Measurements from ENCODE around the gene MRPL39.

The MRPL39 gene

DNA sequence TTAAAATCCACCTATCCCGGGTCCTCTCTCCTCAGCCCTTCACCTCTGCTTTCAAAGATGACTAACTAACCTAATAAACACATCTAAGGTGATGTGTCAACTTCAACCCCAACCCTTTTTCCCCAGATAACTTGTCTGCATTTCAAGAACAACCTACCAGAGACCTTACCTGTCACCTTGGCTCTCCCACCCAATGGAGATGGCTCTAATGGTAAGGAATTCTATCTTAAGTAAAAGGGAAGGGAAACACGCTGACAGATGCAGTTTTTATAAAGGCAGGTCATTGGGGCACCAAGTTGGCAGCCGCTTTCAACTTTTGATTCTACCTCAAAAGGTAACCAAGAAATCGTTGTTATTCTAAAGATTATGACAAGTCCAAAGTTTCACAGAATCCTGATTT is 37.6 kb downstream of the MRPL39 start:
- DNase-seq (ENCODE audit: low read depth in 2 of 2, low spot score in 1 of 2): no peak

- DNase-seq (ENCODE audit: low read depth in 2 of 2, low spot score in 1 of 2): no peak
Observed at GRCh38 chr21:25569084-25569483, 38.2 kb downstream of the MRPL39 start.

- DNase-seq (ENCODE audit: low read depth in 2 of 2, low spot score in 1 of 2): no peak
Observed at GRCh38 chr21:25568246-25568645, 39.0 kb downstream of the MRPL39 start.

DNA sequence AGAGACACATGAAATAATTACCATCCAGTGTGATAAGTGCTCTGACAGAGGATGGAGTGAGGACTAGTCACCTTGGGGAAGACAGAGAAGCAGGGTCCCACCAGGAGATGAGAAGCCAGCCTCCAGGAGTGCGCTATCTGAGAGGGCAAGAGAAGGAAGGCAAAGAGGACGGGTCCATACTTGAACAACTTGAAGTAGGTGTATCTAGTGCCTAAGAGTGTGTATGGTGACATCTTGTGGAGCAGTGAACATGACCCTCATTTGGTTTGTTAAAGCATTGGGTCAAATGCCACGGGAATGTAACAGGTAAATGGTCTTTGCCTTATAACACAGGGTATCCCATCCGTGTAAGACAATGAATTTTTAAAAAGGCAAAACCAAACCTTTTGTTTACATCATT is 39.8 kb downstream of the MRPL39 start:
- DNase-seq (ENCODE audit: low read depth in 2 of 2, low spot score in 1 of 2): no peak

- no peak for DNase-seq (ENCODE audit: low read depth in 2 of 2, low spot score in 1 of 2)
Observed at GRCh38 chr21:25566645-25567044, 40.6 kb downstream of the MRPL39 start.

DNA sequence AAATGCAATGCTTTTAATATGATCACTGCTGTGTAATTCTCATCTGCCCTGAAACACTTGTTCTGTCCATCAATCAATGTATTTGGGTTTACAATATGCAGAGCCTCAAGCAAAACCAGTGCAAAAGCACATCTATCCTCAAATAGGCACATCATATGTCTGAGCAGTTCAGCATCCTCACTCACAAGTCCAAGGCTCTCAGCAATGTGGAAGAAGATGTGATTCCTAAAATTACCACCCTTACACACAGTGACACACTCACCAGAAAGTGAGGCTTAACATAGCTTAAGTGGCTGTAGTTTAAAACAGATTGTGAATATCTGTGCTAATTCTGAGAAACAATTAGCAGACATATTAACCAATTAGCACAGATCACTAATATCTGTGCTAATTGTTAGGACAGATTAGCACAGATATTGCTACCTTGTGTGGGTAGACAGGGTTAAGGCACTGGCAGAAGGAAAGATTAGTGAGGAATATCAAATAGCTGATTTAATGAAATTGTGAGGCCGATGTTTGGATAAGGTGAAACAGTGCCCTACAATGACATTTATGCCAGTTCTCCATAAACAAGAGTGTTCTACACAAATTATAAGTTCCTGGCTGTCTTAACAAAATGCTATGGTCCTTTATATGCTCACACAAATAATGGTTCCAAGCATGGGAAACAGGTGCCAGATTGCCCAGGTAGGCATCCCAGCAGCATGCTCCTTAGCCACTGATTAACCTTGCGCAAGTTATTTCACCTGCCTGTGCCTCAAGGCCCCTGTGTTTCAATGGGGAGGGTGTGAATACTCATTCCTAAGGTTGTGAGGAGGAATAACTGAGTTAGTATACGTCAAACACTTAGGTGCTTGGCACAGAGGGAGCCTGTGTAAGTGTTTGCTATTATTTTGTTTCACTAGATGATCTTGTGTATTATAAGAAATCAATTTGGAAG is 41.7 kb downstream of the MRPL39 start:
- no peak for DNase-seq (ENCODE audit: low read depth in 2 of 2, low spot score in 1 of 2)

DNA sequence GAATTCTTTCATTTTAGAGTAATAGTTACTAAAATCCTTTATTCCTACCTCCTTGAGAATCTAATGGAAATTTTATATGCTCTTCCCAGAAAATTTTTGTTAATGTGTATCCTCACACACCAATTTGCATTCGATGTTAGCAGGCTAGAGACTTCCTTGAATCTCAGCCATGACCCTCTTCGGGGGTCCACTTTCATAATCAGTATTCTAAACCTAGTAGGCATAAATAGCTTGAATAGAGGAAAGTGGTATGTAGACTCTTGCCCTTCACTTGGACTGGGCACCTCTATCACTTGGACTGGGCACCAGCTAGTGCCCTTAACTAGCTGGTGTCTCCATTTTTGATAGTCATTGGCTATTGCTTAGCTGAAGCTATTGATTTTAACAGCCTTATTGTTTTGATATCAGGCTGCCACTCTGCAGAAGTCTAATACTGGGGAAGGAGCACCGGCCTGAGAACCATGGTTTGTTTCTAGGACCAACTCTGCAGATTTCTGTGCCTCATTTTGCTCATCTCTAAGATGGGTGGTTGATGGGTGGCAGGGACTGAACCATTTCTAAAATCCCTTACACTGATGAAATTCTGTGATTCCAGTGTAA is 42.8 kb downstream of the MRPL39 start:
- DNase-seq (ENCODE audit: low read depth in 2 of 2, low spot score in 1 of 2): no peak

GRCh38 chr21:25563361-25564116 is 43.7 kb downstream of the MRPL39 start:
- no peak for DNase-seq (ENCODE audit: low read depth in 2 of 2, low spot score in 1 of 2)

GRCh38 chr21:25562660-25563059 is 44.6 kb downstream of the MRPL39 start:
- no peak for DNase-seq (ENCODE audit: low read depth in 2 of 2, low spot score in 1 of 2)

DNA sequence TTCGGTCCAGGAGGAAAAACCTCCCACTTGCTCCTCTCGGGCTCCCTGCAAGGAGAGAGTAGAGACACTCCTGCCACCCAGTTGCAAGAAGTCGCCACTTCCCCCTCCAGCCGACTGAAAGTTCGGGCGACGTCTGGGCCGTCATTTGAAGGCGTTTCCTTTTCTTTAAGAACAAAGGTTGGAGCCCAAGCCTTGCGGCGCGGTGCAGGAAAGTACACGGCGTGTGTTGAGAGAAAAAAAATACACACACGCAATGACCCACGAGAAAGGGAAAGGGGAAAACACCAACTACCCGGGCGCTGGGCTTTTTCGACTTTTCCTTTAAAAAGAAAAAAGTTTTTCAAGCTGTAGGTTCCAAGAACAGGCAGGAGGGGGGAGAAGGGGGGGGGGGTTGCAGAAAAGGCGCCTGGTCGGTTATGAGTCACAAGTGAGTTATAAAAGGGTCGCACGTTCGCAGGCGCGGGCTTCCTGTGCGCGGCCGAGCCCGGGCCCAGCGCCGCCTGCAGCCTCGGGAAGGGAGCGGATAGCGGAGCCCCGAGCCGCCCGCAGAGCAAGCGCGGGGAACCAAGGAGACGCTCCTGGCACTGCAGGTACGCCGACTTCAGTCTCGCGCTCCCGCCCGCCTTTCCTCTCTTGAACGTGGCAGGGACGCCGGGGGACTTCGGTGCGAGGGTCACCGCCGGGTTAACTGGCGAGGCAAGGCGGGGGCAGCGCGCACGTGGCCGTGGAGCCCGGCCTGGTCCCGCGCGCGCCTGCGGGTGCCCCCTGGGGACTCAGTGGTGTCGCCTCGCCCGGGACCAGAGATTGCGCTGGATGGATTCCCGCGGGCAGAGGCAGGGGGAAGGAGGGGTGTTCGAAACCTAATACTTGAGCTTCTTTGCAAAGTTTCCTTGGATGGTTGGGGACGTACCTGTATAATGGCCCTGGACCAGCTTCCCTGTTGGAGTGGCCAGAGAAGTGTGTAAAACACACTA is 45.3 kb downstream of the MRPL39 start:
- DNase-seq (ENCODE audit: low read depth in 2 of 2, low spot score in 1 of 2): peak in 1 of 2 donors; percentile 69

- DNase-seq (ENCODE audit: low read depth in 2 of 2, low spot score in 1 of 2): no peak
Observed at GRCh38 chr21:25560891-25561290, 46.4 kb downstream of the MRPL39 start.

DNA sequence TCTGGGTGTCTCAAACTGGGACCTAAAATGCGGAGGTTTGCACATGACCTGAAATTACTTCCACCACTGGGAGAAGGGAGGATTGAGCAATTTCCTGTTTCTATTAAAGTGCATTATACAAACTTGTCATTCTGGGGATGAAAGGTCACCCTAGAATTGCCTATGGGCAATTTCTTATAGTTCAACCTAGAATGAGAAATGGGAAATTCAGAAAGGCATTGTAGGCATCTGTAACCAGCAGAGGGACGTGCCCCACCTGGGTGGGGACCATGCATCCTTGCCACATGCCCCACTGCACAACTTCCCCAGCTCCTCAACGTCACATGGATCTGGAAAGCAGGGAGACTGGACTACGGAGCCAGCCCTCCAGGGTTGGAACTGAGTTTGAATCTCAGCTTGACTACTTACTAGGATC is 47.0 kb downstream of the MRPL39 start:
- DNase-seq (ENCODE audit: low read depth in 2 of 2, low spot score in 1 of 2): no peak

- DNase-seq (ENCODE audit: low read depth in 2 of 2, low spot score in 1 of 2): no peak
Observed at GRCh38 chr21:25559746-25560145, 47.5 kb downstream of the MRPL39 start.

DNA sequence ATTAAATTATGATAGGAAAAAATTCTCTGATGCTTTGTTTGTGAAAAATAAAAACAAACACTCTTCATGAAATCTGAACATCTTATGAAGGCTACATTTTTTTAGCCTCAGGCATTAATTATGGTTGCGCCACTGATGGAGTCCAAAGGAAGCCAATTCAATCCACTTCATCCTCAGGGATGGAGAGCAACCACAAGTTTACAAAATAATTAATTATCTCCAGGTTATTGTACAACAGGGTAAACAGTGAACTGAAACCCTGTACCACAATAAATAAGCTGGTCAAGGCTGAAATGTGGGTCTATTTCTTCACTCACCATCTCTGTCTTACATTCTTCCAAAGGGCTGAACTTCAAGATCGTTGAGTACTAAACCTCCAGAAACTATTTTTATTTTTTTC is 49.2 kb downstream of the MRPL39 start:
- no peak for DNase-seq (ENCODE audit: low read depth in 2 of 2, low spot score in 1 of 2)

- no peak for DNase-seq (ENCODE audit: low read depth in 2 of 2, low spot score in 1 of 2)
Observed at GRCh38 chr21:25557180-25557579, 50.1 kb downstream of the MRPL39 start.

DNA sequence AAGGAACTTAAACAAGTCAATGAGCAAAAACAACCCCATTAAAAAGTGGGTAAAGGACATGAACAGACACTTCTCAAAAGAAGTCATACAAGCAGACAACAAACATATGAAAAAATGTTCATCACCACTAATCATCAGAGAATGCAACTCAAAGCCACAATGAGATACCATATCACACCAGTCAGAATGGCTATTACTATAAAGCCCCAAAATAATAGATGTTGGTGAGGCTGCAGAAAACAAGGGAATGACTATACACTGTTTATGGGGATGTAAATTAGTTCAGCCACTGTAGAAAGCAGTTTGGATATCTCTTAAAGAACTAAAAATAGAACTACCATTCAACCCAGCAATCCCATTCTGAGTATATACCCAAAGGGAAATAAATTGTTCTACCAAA is 51.2 kb downstream of the MRPL39 start:
- DNase-seq (ENCODE audit: low read depth in 2 of 2, low spot score in 1 of 2): no peak

- DNase-seq (ENCODE audit: low read depth in 2 of 2, low spot score in 1 of 2): no peak
Observed at GRCh38 chr21:25555492-25555891, 51.8 kb downstream of the MRPL39 start.

DNA sequence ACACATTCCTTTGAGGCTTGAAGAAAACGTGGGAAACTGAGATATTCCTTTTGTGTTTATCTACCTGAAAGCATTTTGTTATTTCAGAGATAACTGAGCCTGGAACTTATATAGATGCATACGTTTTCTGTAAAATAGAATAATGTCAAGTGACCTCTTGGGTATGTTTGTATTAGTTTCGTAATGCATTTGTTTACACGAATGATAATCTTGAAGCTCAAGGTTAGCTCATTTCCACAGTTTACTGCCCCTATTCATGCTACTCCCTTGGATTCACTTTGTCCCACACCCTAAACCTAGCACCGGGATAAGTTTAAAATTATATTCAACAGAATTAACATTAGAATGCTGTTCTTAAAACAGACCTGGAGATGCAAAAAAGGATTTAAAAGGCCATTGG is 54.4 kb downstream of the MRPL39 start:
- DNase-seq (ENCODE audit: low read depth in 2 of 2, low spot score in 1 of 2): no peak

DNA sequence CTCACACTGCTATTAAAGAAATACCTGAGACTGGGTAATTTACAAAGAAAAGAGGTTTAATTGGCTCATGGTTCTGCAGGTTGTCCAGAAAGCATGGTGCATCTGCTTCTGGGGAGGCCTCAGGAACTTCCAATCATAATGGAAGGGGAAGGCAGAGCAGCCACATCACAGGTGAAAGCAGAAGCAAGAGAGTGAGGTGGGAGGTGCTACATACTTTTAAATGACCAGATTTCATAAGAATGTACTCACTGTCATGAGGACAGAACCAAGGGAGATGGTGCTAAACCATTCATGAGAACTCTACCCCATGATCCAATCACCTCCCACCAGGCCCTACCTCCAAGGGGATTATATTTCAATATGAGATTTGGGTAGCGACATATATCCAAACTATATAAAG is 55.7 kb downstream of the MRPL39 start:
- DNase-seq (ENCODE audit: low read depth in 2 of 2, low spot score in 1 of 2): no peak

GRCh38 chr21:25550352-25551120 is 56.7 kb downstream of the MRPL39 start:
- DNase-seq (ENCODE audit: low read depth in 2 of 2, low spot score in 1 of 2): no peak
